GM12874 (cell line): ENCODE results near the gene RAP2B.

Experiments used
- CTCF ChIP-seq: IDR thresholded peaks from 2 replicates; pipeline ENCODE4 v1.5.1; 2011; ENCODE audit warnings: low read depth, mild to moderate bottlenecking, control low read depth, low read length, moderate library complexity; ENCODE audit not compliant: insufficient read depth

The RAP2B gene

DNA sequence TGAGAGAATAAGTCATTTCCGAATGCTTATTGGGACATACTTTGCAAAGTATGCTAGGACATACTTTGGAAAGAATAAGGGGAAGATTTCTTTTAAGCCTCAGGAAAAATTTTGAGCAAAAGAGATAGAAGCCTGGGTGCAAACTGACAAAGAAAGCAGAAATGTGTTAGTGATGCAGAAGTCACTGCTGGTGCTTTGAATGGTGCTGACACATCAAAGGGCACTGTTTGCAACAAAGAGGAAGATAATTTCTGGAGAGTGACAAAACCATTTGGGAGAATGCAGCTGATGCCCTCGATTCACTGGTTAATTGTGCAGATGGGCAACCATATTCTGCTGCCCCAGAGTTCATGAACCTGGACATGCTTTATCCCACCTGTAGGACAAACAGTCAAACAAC is 11.0 kb upstream of the RAP2B start:
- TF ChIP-seq CTCF, result no peak

GRCh38 chr3:153158189-153158588 is 3.8 kb upstream of the RAP2B start:
- TF ChIP-seq CTCF, result no peak

DNA sequence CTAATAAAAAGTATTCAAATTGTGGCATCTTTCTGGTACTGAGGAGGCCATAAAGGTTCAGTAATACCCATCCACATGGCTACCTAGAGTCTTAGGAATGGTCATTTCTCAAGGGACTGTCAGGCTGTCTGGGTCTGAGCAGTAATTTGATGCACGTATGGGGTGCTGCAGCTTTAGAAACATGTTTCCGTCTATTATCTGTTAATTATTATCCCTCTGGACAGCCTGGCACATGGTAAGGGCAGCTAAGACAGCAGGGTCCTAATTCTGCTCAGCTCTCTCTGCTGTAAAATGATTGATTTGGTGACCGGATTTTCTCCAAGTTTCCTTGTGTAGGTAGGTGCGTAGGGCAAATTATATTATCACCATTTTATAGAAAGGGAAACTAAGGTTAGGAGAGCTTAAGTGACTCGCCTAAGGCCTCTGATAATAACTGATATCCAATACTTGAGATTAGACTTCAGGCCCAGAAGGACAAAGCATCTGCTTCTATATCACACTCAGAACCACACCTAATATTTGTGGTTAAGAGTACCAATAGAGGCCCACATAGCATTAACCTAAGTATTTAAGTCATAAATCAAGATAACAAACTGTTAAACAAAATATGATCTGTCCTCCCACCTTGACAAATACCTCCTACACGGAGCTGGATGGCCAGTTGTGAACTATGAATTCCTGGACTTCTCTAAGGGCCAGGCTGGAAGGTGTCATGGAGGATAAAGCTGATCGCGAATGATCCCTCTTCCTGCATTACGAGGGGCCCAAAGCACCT is 2.9 kb upstream of the RAP2B start:
- no peak for TF ChIP-seq CTCF

DNA sequence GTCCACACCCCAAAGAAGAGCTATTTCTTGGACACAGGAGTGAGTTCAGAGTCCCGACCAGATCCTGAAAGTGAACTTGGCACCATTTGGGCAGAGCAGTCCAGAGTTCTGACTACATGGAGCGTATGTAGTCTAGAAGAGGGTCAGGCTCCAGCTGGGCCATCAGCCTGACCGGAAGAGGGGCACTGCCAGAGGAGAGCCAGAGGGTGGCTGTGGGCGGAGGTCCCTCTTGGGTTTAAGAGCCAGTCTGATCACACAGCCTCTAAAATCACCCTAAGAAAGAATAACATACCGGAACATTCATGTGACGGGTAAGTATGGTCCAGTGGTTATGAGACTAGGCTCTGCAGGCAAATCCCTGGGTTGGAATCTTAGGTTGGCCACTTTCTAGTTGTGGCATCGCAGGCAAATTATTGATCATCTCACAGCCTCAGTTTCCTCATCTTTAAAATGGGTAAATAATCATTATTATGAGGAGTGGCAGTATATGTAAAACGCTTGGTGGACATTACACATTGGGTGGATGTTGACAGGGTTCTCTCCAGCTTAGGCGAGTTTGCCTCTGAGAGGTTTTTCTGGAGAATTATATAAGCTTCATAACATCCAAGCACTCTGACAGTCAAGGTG is 2.1 kb upstream of the RAP2B start:
- no peak for TF ChIP-seq CTCF

- no peak for TF ChIP-seq CTCF
Measured at GRCh38 chr3:153160451-153161137, 1.4 kb upstream of the RAP2B start.

GRCh38 chr3:153161138-153161713 is 800 bp upstream of the RAP2B start:
- no peak for TF ChIP-seq CTCF
